Measurements from ENCODE around the gene AKR1E2.

Gene AKR1E2

GRCh38 chr10:4825868-4826791, at the start of gene AKR1E2:
Gene AKR1E2 (plus strand): TSS chr10:4826207. CDS start chr10:4826325, 118 bp downstream.
- DNase-seq, result peak; percentile 44

- no peak for DNase-seq
These were observed 49.8 kb upstream of the AKR1E2 start for GRCh38 chr10:4776234-4776638.

GRCh38 chr10:4778761-4779160, 47.2 kb upstream of the AKR1E2 start:
- no peak for DNase-seq

- no peak for DNase-seq
These were observed 45.9 kb upstream of the AKR1E2 start for GRCh38 chr10:4780091-4780490.

- DNase-seq, result no peak
These were observed 45.2 kb upstream of the AKR1E2 start for GRCh38 chr10:4780782-4781181.

GRCh38 chr10:4781955-4782354, 44.1 kb upstream of the AKR1E2 start:
- no peak for DNase-seq

- no peak for DNase-seq
These were observed 41.2 kb upstream of the AKR1E2 start for GRCh38 chr10:4784667-4785333.

- DNase-seq, result no peak
These were observed 39.8 kb upstream of the AKR1E2 start for GRCh38 chr10:4786043-4786839.

GRCh38 chr10:4790045-4790444, 36.0 kb upstream of the AKR1E2 start:
- DNase-seq, result no peak

GRCh38 chr10:4790922-4791321, 35.1 kb upstream of the AKR1E2 start:
- no peak for DNase-seq

- no peak for DNase-seq
These were observed 33.6 kb upstream of the AKR1E2 start for GRCh38 chr10:4792381-4792780.

GRCh38 chr10:4801405-4801804, 24.6 kb upstream of the AKR1E2 start:
- DNase-seq, result no peak

GRCh38 chr10:4802711-4803487, 23.1 kb upstream of the AKR1E2 start:
- DNase-seq, result no peak

- DNase-seq, result no peak
These were observed 22.2 kb upstream of the AKR1E2 start for GRCh38 chr10:4803822-4804221.

GRCh38 chr10:4804465-4804864, 21.5 kb upstream of the AKR1E2 start:
- DNase-seq, result no peak

GRCh38 chr10:4806534-4806933, 19.5 kb upstream of the AKR1E2 start:
- no peak for DNase-seq

GRCh38 chr10:4807761-4808507, 18.1 kb upstream of the AKR1E2 start:
- DNase-seq, result no peak

- no peak for DNase-seq
These were observed 16.9 kb upstream of the AKR1E2 start for GRCh38 chr10:4809156-4809555.

GRCh38 chr10:4810092-4810491, 15.9 kb upstream of the AKR1E2 start:
- no peak for DNase-seq

GRCh38 chr10:4812046-4812445, 14.0 kb upstream of the AKR1E2 start:
- DNase-seq, result no peak

- DNase-seq, result no peak
These were observed 13.0 kb upstream of the AKR1E2 start for GRCh38 chr10:4813023-4813422.

GRCh38 chr10:4813496-4813895, 12.5 kb upstream of the AKR1E2 start:
- no peak for DNase-seq
